Activated T-cell treated with anti-CD3 and anti-CD28 coated beads, Interleukin-2, amount 50 U/mL, for 24 hours (primary cell): ENCODE results near the gene ST6GALNAC3.

ENCODE experiments used
- DNase-seq: peaks from one replicate; pipeline ENCODE4 v3.0.0-alpha.2; 2020
- H3K27ac Mint-ChIP-seq: 2 replicates; pipeline ENCODE4 v1.8.0; 2020; ENCODE audit warnings: mild to moderate bottlenecking, mixed read lengths
- H3K27me3 Mint-ChIP-seq: 2 replicates; pipeline ENCODE4 v1.8.0; 2020; ENCODE audit warnings: mixed read lengths
- H3K36me3 Mint-ChIP-seq: 2 replicates; pipeline ENCODE4 v1.8.0; 2020; ENCODE audit warnings: low read depth, mixed read lengths
- H3K4me1 Mint-ChIP-seq: 2 replicates; pipeline ENCODE4 v1.8.0; 2020; ENCODE audit warnings: low read depth, mixed read lengths
- H3K4me3 Mint-ChIP-seq: 2 replicates; pipeline ENCODE4 v1.8.0; 2020; ENCODE audit warnings: mild to moderate bottlenecking, moderate library complexity, mixed read lengths
- H3K9me3 Mint-ChIP-seq: 2 replicates; pipeline ENCODE4 v1.8.0; 2020; ENCODE audit warnings: mixed read lengths

Gene ST6GALNAC3

GRCh38 chr1:76666499-76666898, 592.0 kb downstream of the ST6GALNAC3 start:
- DNase-seq, result no peak
- H3K27ac Mint-ChIP-seq, result no peak overlapping the region
- no peak overlapping the region for H3K4me3 Mint-ChIP-seq
- H3K36me3 Mint-ChIP-seq, result no peaks in the 10 kb centered on the region
- H3K4me1 Mint-ChIP-seq, result peaks cover 2% of the 10 kb centered on the region
- no peaks in the 10 kb centered on the region for H3K27me3 Mint-ChIP-seq
- H3K9me3 Mint-ChIP-seq, result peaks cover 3% of the 10 kb centered on the region

DNA sequence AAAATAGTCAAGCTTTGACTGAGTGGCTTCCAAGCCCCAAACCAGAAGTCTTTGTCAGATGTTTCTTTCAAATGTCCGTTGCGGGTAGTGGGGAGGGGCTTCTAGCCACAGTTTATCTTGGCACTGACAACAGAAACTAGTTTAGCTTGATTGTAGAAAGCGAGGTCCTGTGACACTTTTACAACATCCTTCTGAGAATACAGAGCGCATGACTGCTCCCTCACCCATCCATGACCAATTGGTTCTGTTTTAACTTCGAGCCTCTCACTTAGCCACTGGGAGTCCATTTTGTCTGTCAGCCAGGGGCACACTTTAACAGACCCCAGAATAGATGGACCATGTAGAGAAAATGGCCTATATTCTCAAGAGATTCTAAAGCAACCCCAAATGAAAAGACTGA, 593.5 kb downstream of the ST6GALNAC3 start:
- DNase-seq, result no peak
- Mint-ChIP-seq H3K4me3 (no peak overlapping the region), H3K9me3 (peaks cover 3% of the 10 kb centered on the region), H3K27me3 (no peaks in the 10 kb centered on the region), H3K4me1 (peaks cover 2% of the 10 kb centered on the region), H3K36me3 (no peaks in the 10 kb centered on the region), H3K27ac (no peak overlapping the region)

DNA sequence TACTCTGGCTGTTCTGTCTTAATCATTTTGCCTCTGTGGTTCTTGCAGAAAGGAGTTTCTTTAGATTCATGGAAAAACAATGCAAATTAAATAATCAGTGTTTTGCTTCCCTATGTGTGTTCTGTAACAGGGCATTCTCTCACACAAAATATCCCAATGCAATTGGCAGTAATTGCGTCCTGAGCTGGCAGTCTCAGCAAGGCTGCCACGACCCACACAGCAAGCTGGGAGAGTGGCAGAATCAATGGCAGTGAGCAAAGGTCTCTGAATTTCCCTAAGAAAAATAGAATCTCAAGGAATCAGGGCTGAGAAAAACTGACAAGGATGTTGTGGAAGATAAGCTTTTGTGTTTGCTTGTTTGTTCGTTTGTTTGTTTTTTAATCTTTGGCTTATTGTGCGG, 594.6 kb downstream of the ST6GALNAC3 start:
- Mint-ChIP-seq H3K36me3 (no peaks in the 10 kb centered on the region), H3K4me1 (peaks cover 2% of the 10 kb centered on the region), H3K4me3 (no peak overlapping the region), H3K27ac (no peak overlapping the region), H3K9me3 (peaks cover 3% of the 10 kb centered on the region), H3K27me3 (no peaks in the 10 kb centered on the region)
- no peak for DNase-seq

DNA sequence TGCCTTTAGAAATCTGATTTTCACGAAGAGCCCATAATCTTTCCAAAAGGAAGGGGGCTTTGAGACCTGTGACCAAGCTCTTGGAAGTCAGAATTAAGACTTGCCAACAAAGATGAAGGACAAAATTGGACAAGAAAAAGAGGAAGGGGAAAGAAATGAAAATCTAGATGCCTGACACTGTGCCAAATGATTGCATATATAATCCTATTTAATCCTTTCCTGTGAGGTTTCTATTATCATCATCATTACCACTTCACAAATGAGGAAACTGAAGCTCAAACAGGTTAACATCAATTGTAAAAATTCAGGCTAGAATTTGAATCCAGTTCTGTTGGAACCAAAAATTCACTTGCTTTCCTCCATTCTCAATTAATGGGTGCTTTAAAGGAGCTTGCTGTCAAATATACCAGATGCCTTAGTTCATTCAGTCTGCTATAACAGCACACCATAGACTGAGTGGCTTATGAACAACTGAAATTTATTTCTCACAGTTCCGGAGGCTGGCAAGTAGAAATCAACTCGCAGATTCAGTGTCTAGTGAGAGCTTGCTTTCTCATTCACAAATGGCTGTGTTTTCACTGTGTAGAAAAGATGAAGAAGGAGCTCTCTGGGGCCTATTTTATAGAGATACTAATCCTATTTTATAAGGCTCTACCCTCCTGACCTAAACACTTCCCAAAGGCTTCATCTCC, 595.2 kb downstream of the ST6GALNAC3 start:
- no peaks in the 10 kb centered on the region for H3K27me3 Mint-ChIP-seq
- no peak overlapping the region for H3K4me3 Mint-ChIP-seq
- DNase-seq, result no peak
- H3K4me1 Mint-ChIP-seq, result peaks cover 2% of the 10 kb centered on the region
- H3K9me3 Mint-ChIP-seq, result no peaks in the 10 kb centered on the region
- no peak overlapping the region for H3K27ac Mint-ChIP-seq
- H3K36me3 Mint-ChIP-seq, result no peaks in the 10 kb centered on the region

DNA sequence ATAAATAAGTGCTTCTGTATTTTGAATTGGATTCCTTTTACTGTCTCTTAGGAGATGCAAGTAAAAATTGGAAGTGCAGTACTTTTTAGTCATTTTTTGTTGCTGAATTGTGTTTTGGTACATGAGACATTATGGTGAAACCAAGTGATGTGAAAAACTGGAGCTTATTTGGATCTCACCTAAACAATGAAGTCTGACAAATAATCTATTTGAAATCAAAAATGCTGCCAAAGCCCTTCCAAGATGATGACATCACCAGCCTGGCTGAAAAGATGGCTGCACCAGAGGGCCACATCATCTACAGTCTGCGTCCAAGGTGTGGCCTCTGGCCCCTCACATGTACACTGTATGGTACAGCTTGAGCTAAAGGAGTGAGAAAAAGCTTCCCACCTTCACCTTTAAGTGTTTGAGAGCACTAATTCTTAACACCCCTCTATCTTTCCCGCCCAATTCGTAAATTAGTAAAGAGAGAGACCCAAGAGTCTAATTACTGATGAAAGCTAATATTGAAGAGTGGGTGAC, 600.2 kb downstream of the ST6GALNAC3 start:
- Mint-ChIP-seq H3K4me1 (peaks cover 2% of the 10 kb centered on the region), H3K9me3 (no peaks in the 10 kb centered on the region), H3K27ac (no peak overlapping the region), H3K27me3 (no peaks in the 10 kb centered on the region), H3K36me3 (no peaks in the 10 kb centered on the region), H3K4me3 (no peak overlapping the region)
- no peak for DNase-seq

GRCh38 chr1:76677416-76678405, 603.2 kb downstream of the ST6GALNAC3 start:
- Mint-ChIP-seq H3K4me1 (no peaks in the 10 kb centered on the region), H3K4me3 (no peak overlapping the region), H3K9me3 (no peaks in the 10 kb centered on the region), H3K27ac (no peak overlapping the region), H3K27me3 (no peaks in the 10 kb centered on the region), H3K36me3 (no peaks in the 10 kb centered on the region)
- DNase-seq, result no peak

DNA sequence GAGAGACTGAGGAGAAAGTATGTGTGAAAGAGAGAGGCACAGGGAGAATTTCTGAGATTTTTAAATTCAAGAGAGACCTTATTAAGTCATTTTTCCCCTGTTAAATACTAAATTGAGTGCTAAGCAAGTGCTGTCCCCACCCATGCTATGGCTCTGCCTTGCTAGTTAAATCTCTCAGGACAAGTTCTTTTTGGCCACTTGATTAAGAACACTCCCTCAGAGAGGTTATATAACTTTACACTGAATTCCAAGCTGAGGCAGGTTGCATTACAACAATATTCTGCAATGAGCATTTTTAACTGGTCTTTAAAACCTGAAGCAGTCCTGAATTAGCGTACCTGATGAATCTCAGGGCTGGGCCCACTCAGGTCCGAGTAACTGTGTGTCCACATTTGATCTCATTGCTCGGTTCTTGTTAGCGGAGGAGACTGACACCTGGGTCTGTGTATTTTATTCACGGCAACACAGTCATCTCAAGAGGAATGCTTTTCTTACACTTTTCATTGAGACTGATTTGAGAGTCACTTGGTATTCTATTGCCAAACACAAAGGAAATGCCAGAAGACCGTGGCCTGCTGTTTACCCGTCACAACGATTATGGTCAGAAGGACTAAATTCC, 605.1 kb downstream of the ST6GALNAC3 start:
- Mint-ChIP-seq H3K36me3 (no peaks in the 10 kb centered on the region), H3K4me3 (no peak overlapping the region), H3K27me3 (no peaks in the 10 kb centered on the region), H3K9me3 (no peaks in the 10 kb centered on the region), H3K27ac (no peak overlapping the region), H3K4me1 (no peaks in the 10 kb centered on the region)
- no peak for DNase-seq

DNA sequence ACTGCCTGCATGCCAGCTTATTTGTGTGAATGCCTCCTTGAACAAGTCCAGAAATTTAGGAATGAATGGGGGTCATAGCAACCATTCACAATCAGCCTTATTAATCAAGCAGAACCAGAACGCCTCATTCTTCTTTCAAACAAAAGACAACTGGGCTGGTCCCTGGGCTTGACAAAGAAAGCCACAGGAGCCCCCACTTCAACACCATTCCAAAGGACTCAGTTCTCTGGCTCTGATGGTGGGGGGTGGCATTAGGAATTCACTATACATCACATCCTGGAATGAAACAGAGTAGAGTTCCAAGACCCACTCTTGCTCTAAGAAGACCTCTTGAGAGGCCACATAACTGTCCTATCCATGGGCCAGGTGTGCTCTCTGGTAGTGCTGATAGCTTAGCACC, 606.1 kb downstream of the ST6GALNAC3 start:
- no peak overlapping the region for H3K4me3 Mint-ChIP-seq
- no peaks in the 10 kb centered on the region for H3K9me3 Mint-ChIP-seq
- H3K36me3 Mint-ChIP-seq, result no peaks in the 10 kb centered on the region
- H3K27me3 Mint-ChIP-seq, result no peaks in the 10 kb centered on the region
- DNase-seq, result no peak
- no peaks in the 10 kb centered on the region for H3K4me1 Mint-ChIP-seq
- no peak overlapping the region for H3K27ac Mint-ChIP-seq

- H3K9me3 Mint-ChIP-seq, result no peaks in the 10 kb centered on the region
- no peak for DNase-seq
- no peaks in the 10 kb centered on the region for H3K36me3 Mint-ChIP-seq
- H3K27me3 Mint-ChIP-seq, result no peaks in the 10 kb centered on the region
- H3K27ac Mint-ChIP-seq, result no peak overlapping the region
- H3K4me3 Mint-ChIP-seq, result no peak overlapping the region
- H3K4me1 Mint-ChIP-seq, result no peaks in the 10 kb centered on the region
Measured at GRCh38 chr1:76682138-76682537, 607.6 kb downstream of the ST6GALNAC3 start.
